ENCODE measurements around the gene CCNG2. TPM values are rescaled to one million over a fixed set of nuclear protein-coding genes. Genes with fewer than 3 reads are reported as not detected.

The CCNG2 gene
- total and polyA plus RNA-seq, 4 donors, result 1.2 to 10.8 (median 4.1) TPM

- Histone ChIP-seq H3K4me3 (ENCODE audit: low read depth in 1 of 3, low read length in 3 of 3) (no peak overlapping the region), H3K36me3 (ENCODE audit: control insufficient read depth in 4 of 4, insufficient read depth in 3 of 4, low read depth in 1 of 4, low read length in 3 of 4) (no peaks in the 10 kb centered on the region), H3K9ac (ENCODE audit: low read depth in 1 of 2, low read length in 2 of 2) (no peak overlapping the region), H3K27ac (ENCODE audit: low read depth in 1 of 2, low read length in 2 of 2) (no peak overlapping the region), H3K27me3 (ENCODE audit: control insufficient read depth in 4 of 4, insufficient read depth in 4 of 4, low read length in 3 of 4) (no peaks in the 10 kb centered on the region), H3K9me3 (ENCODE audit: control insufficient read depth in 4 of 4, low read length in 3 of 4) (no peaks in the 10 kb centered on the region), H3K4me1 (ENCODE audit: control insufficient read depth in 4 of 4, insufficient read depth in 4 of 4, low read length in 3 of 4) (no peaks in the 10 kb centered on the region)
- WGBS, result 69% methylated on average over 8 of the region's 8 CpGs
- TF ChIP-seq JUND (IDR thresholded peaks at IDR 0.05), result no peak
- no peak for TF ChIP-seq GABPA (IDR thresholded peaks at IDR 0.05 in 1 of 2, conservative IDR thresholded peaks at IDR 0.05 in 1 of 2)
- TF ChIP-seq HNF4G (IDR thresholded peaks at IDR 0.05), result no peak
- TF ChIP-seq SP1 (IDR thresholded peaks at IDR 0.05), result no peak
- TF ChIP-seq, protein P1, sequence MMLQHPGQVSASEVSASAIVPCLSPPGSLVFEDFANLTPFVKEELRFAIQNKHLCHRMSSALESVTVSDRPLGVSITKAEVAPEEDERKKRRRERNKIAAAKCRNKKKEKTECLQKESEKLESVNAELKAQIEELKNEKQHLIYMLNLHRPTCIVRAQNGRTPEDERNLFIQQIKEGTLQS (IDR thresholded peaks at IDR 0.05), result no peak
- no peak for TF ChIP-seq FOXA2 (IDR thresholded peaks at IDR 0.05)
- no peak for TF ChIP-seq CTCF (IDR thresholded peaks at IDR 0.05; ENCODE audit: low read depth, low read length, missing input control)
- no peak for TF ChIP-seq NR2F2 (IDR thresholded peaks at IDR 0.05)
- no peak for TF ChIP-seq ZBTB33 (IDR thresholded peaks at IDR 0.05)
- no peak for TF ChIP-seq YY1 (IDR thresholded peaks at IDR 0.05)
- TF ChIP-seq TAF1 (conservative IDR thresholded peaks at IDR 0.05), result no peak
- DNase-seq (ENCODE audit: low spot score), result no peak
These were observed 31.0 kb upstream of the CCNG2 start for GRCh38 chr4:77125961-77126360.

DNA sequence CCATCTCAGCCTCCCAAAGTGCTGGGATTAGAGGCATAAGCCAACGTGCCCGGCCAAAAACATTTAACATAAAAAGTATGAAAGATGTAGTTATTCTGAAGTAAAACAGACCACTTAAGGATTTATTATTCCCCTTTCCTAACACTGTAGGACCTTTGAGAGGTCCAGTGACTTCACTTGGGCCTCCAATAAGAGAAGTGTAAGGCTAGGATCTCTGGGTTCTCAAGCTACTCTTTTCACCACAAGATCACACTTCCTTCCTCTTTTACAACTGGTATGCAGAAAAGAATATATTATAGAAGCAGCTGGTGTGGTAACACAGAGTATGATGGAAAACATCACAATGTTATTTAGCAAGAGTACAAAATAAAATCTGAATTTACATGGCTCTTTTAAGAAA lies 30.2 kb upstream of the CCNG2 start:
- whole genome bisulfite sequencing, result 82% methylated on average over 2 of the region's 2 CpGs
- H3K36me3 ChIP-seq (ENCODE audit: control insufficient read depth in 4 of 4, insufficient read depth in 3 of 4, low read depth in 1 of 4, low read length in 3 of 4), result no peaks in the 10 kb centered on the region
- TF ChIP-seq JUND (IDR thresholded peaks at IDR 0.05), result no peak
- no peak for TF ChIP-seq SP1 (IDR thresholded peaks at IDR 0.05)
- TF ChIP-seq, protein P1 (IDR thresholded peaks at IDR 0.05), result no peak
- no peak for TF ChIP-seq YY1 (IDR thresholded peaks at IDR 0.05)
- TF ChIP-seq ZBTB33 (IDR thresholded peaks at IDR 0.05), result no peak
- H3K27me3 ChIP-seq (ENCODE audit: control insufficient read depth in 4 of 4, insufficient read depth in 4 of 4, low read length in 3 of 4), result no peaks in the 10 kb centered on the region
- no peaks in the 10 kb centered on the region for H3K9me3 ChIP-seq (ENCODE audit: control insufficient read depth in 4 of 4, low read length in 3 of 4)
- no peak for DNase-seq (ENCODE audit: low spot score)
- H3K4me3 ChIP-seq (ENCODE audit: low read depth in 1 of 3, low read length in 3 of 3), result no peak overlapping the region
- no peak overlapping the region for H3K9ac ChIP-seq (ENCODE audit: low read depth in 1 of 2, low read length in 2 of 2)
- H3K27ac ChIP-seq (ENCODE audit: low read depth in 1 of 2, low read length in 2 of 2), result no peak overlapping the region
- H3K4me1 ChIP-seq (ENCODE audit: control insufficient read depth in 4 of 4, insufficient read depth in 4 of 4, low read length in 3 of 4), result no peaks in the 10 kb centered on the region

- 77% methylated on average over 2 of the region's 2 CpGs for WGBS
- no peak for DNase-seq (ENCODE audit: low spot score)
- Histone ChIP-seq H3K4me3 (ENCODE audit: low read depth in 1 of 3, low read length in 3 of 3) (no peak overlapping the region), H3K27me3 (ENCODE audit: control insufficient read depth in 4 of 4, insufficient read depth in 4 of 4, low read length in 3 of 4) (no peaks in the 10 kb centered on the region), H3K9ac (ENCODE audit: low read depth in 1 of 2, low read length in 2 of 2) (no peak overlapping the region), H3K36me3 (ENCODE audit: control insufficient read depth in 4 of 4, insufficient read depth in 3 of 4, low read depth in 1 of 4, low read length in 3 of 4) (no peaks in the 10 kb centered on the region), H3K4me1 (ENCODE audit: control insufficient read depth in 4 of 4, insufficient read depth in 4 of 4, low read length in 3 of 4) (no peaks in the 10 kb centered on the region), H3K27ac (ENCODE audit: low read depth in 1 of 2, low read length in 2 of 2) (no peak overlapping the region), H3K9me3 (ENCODE audit: control insufficient read depth in 4 of 4, low read length in 3 of 4) (no peaks in the 10 kb centered on the region)
- TF ChIP-seq FOXA2 (IDR thresholded peaks at IDR 0.05), result no peak
- TF ChIP-seq TAF1 (conservative IDR thresholded peaks at IDR 0.05), result no peak
- no peak for TF ChIP-seq JUND (IDR thresholded peaks at IDR 0.05)
- TF ChIP-seq, protein P2, sequence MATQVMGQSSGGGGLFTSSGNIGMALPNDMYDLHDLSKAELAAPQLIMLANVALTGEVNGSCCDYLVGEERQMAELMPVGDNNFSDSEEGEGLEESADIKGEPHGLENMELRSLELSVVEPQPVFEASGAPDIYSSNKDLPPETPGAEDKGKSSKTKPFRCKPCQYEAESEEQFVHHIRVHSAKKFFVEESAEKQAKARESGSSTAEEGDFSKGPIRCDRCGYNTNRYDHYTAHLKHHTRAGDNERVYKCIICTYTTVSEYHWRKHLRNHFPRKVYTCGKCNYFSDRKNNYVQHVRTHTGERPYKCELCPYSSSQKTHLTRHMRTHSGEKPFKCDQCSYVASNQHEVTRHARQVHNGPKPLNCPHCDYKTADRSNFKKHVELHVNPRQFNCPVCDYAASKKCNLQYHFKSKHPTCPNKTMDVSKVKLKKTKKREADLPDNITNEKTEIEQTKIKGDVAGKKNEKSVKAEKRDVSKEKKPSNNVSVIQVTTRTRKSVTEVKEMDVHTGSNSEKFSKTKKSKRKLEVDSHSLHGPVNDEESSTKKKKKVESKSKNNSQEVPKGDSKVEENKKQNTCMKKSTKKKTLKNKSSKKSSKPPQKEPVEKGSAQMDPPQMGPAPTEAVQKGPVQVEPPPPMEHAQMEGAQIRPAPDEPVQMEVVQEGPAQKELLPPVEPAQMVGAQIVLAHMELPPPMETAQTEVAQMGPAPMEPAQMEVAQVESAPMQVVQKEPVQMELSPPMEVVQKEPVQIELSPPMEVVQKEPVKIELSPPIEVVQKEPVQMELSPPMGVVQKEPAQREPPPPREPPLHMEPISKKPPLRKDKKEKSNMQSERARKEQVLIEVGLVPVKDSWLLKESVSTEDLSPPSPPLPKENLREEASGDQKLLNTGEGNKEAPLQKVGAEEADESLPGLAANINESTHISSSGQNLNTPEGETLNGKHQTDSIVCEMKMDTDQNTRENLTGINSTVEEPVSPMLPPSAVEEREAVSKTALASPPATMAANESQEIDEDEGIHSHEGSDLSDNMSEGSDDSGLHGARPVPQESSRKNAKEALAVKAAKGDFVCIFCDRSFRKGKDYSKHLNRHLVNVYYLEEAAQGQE (IDR thresholded peaks at IDR 0.05), result no peak
- TF ChIP-seq SP1 (IDR thresholded peaks at IDR 0.05), result no peak
- TF ChIP-seq GABPA (IDR thresholded peaks at IDR 0.05 in 1 of 2, conservative IDR thresholded peaks at IDR 0.05 in 1 of 2), result no peak
- TF ChIP-seq NR2F2 (IDR thresholded peaks at IDR 0.05), result no peak
These were observed 29.8 kb upstream of the CCNG2 start for GRCh38 chr4:77127215-77127614.
